Activated CD4-positive, alpha-beta T cell treated with anti-CD3 and anti-CD28 coated beads, Interleukin-2, Interleukin-6, amounts not matched to agents 100 ng/mL and 50 ng/mL, durations not matched to agents 16 hours and 8 hours (primary cell): Measurements from ENCODE around the gene FTO.
A peak's percentile ranks its signal among the peaks of the same experiment; 100 is the strongest.

ENCODE experiments used
- DNase-seq: peaks from one replicate; pipeline ENCODE4 v3.0.0-alpha.2; 2020

Gene FTO

GRCh38 chr16:53712065-53712464, 8.1 kb downstream of the FTO start:
- no peak for DNase-seq

GRCh38 chr16:53713403-53714204, 9.6 kb downstream of the FTO start:
- no peak for DNase-seq

DNA sequence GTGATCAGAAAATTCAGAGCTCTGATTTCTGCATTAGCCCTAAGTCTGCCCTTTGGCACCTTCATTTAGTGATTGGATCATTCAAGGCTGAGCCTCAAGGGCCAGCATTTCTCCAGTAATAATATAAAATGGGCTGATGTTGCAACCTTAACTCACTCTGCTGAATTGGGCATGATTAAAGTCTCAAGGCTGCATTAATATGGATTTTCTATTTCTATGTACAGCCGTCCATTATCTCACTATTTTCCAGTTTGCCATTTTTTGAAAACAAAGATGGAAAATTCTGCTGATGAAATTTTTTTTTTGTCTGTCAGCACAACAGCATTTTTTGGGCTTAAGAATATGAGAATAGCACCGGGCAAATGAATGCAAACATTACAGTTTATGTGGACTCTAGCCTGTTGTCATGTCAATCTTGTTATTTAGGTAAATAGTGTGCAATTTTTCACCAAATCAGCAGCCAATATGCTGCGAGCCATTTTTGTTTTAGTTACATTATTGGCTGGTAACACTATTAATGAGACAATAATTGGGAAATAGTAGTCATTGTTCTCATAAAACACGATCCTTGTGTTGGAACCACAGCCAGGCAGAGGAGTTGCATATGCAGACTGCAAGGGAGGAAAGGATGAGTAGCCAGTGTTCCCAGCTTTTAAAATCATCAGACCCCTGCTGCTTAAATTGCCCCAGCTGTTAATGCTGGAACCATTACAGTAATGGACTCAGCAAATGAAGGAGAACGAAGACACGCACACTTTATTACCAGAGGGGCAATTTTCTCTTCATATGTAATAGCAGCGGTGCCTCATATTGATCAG, 10.5 kb downstream of the FTO start:
- no peak for DNase-seq

DNA sequence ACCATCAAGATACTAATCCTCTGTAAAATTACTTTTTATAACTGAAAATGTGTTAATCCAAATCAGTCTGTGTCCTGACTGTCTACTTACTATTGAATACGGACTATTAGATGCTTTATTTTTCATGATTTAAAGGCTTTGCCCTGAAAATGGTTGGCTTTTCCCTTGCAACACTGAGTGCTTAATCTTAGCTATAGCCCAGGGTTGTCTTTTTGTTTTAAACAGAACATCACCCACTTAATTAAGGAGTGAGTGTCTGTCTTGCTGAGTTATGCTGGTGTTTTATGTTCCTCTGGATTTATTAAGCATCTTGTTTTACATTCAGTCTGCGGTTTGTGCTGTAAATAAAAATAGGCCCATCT, 11.0 kb downstream of the FTO start:
- DNase-seq = no peak

DNA sequence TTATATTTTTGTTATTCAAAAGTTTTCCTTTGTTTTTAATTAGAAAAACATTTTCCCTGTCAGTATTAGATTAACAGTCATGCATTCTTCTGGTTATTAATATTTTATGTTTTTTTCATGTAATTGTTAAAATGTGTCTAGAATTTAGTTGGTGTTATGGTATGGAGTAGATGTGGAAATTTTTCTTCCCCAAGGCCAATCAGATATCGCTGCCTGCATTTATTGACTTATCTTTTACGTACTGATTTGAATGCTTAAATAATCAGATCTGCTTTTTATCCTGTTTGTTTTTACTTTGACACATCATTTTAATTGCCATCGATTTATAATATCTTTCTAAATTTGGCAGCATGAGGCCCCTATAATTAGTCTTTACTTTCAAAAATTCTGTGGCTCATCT, 13.6 kb downstream of the FTO start:
- no peak for DNase-seq

DNA sequence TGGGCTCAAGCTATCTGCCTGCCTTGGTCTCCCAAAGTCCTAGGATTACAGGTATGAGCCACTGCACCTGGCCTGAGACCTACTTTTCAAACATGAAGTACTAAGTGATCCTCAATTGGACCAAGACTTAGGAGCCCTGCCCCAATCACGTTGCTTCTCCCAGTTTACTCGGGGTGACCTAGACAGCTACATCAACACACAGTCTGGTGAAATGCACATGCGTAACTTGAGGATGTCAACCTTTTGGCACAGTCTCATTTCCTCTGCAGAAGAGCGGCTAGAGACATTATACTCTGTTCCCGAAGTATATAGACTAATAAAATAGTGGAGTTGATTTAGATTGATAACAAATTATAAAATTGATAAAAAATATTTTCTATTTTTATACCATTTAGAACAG, 17.1 kb downstream of the FTO start:
- DNase-seq = no peak

DNA sequence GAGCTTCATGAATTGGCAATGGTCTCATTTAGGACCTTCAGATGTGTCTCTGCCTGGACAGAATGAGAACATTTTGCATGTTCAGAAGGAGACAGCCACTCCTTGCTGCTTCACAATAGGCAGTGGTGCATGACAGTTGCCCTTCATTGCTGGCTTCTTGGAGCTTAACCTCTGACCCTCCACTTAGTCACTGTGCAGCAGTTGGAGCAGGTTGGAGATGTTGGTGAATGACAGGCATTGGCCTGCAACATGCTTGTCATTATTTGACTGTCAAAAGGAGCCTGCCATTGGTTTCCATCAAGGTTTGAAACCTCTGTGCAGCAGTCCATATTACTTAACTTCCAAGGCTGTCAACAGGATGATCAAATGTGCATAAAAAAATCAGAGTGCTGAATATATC, 22.7 kb downstream of the FTO start:
- no peak for DNase-seq

GRCh38 chr16:53730693-53731092, 26.7 kb downstream of the FTO start:
- DNase-seq = no peak

GRCh38 chr16:53732296-53732929, 28.5 kb downstream of the FTO start:
- DNase-seq = no peak

- DNase-seq = no peak
Measured at GRCh38 chr16:53734908-53735307, 31.0 kb downstream of the FTO start.

DNA sequence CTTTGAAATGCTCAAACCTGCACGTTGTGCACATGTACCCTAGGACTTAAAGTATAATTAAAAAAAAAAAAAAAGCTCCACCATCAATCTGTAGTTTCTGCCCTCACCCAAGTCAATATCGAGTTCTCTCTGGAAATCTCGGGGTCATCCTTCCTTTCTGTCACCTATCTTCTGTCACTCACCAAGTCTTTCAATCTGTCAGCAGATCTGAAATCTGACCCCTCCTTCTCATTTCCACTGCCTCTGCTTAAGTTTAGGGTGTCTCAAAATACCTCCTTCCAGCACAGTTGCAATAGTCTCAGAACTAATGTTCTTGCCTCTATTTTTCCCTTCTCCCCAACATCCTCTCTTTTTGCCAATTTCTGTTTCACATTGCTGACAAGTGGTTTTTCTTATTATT, 32.3 kb downstream of the FTO start:
- DNase-seq = no peak

DNA sequence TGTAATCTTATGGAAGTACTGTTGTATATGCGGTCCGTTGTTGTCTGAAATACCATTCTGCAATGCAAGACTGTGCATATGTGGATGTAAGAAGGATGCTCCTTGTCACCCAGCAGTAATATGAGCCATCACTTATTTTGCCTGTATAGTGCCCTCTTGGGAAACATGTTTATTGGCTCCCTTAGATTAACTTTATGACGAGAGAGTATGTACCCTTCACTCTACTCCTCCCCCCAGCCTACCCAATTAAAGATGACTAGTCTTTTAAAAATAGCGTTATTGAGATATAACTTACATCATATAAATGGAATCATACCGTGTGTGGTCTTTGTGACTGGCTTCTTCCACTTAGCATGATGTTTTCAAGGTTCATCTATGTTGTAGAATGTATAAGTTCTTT, 33.6 kb downstream of the FTO start:
- DNase-seq = no peak

DNA sequence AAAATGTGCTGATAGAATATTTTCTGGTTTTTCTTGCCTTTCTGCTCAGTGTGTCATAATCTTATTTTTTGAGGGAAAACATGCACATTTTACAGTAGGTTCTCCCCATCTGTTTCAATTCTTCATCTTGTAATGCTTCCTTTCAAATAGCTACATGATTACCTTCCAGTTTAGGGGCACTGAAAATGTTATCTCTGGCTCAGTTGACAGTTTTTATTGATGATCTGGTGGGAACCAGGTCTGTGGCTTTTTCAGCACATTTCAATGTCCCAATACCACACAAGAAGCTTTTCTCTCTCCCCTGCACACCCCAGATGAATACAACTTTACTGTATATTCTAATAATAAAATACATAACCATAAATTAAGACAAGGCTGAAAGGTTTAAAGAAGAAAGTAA, 36.5 kb downstream of the FTO start:
- DNase-seq = no peak

DNA sequence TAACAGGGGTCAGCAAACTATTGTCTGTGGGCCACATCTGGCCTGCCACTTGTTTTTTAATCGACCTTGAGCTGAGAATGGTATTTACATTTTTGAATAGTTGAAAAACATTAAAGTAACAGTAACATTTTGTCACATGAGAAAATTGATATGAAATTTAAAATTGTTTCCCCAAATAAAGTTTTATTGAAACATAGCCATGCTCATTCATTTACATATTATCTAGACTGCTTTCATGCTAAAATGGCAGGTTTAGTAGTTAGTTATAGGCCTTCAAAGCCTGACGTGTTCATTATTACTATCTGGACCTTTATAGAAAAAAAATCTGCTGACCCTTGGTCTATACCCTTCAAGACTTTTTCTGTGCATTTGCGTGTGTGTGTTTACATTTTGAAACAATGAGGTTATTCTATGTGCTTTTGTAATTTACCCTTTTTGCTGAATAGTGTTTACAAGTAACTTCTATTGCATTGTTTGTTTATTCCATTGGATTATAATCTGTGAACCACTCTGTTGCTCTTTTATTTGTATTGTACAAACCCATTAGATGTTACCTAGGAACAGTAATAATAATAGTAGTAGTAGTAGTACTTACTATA, 37.1 kb downstream of the FTO start:
- no peak for DNase-seq

DNA sequence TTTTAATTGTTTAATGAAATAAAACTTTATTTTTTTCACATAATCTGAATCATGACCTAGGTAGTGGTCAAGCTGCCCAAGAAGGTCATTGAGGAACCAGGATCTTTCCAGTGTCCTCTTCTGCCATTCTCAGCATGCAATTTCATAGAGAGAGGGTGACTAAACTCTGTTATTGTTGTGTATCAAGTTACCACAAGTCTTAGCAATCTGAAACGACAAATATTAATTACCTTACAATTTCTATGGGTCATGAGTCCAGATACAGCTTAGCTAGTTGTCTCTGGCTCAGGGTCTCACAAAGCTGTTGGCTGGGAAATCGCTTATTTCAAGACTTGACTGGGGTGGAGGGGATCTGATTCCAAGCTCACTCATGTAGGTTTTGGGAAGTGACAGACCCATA, 37.6 kb downstream of the FTO start:
- no peak for DNase-seq

DNA sequence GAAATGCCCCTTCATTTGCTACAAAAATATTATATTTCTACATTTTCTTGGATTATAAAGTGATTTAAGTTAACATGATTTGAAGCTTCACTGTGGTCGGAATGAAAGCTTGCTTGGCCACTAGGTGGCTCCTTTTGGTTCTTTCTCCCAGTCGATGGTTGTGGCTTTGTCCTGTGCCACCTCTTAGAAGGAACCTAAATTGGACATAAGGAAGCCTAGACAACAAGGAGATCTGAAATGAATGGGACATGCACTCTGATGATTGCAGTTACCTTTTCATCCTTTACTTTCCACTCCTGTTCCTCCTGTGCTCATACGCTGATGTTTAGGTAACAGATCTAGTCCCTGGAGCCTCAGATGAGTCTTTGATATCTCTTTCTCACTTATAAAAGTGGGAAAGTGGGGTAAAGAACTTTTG, 39.2 kb downstream of the FTO start:
- peak; percentile 44 for DNase-seq

- DNase-seq = peak; percentile 64
Measured at GRCh38 chr16:53744449-53744848, 40.5 kb downstream of the FTO start.

GRCh38 chr16:53745086-53745485, 41.1 kb downstream of the FTO start:
- DNase-seq = no peak

GRCh38 chr16:53745753-53746266, 41.9 kb downstream of the FTO start:
- peak; percentile 60 for DNase-seq

DNA sequence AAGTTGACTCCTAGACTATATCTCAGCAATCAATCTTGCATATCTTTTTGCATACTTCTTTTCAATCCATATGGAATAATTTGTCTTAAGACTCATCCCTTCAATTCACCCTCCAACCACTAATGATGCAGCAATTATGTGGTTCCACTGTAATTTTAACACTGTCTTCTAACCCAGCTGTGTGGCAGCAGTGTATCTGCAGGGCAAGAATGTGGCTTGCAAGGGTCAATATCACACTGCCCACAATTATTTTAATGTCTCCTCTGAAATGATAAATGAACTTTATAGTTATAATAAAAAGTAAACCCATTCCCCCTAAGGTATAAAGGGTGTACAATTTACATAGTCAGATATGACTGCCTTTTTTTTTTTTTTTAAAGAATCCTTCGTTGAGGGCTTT, 48.6 kb downstream of the FTO start:
- DNase-seq = no peak

- no peak for DNase-seq
Measured at GRCh38 chr16:53753431-53753830, 49.5 kb downstream of the FTO start.

- no peak for DNase-seq
Measured at GRCh38 chr16:53755026-53755910, 51.3 kb downstream of the FTO start.
